ENCODE data around the gene SZRD1.
A peak's percentile ranks its signal among the peaks of the same experiment; 100 is the strongest.
"Not testable (repeated sequence)": the region's sequence is repeated elsewhere in the genome, so short reads cannot be mapped to it uniquely, and the experiment has no call there.

The SZRD1 gene

GRCh38 chr1:16366722-16367257, at the start of gene SZRD1:
TSS of gene SZRD1 (plus strand) at chr1:16367242. CDS start at chr1:16367258, 16 bp downstream.
- DNase-seq (ENCODE audit: low read depth), result peak; percentile 99

- peak; percentile 13 for DNase-seq (ENCODE audit: low read depth)
These were observed 48.5 kb upstream of the SZRD1 start for GRCh38 chr1:16318555-16318954.

- no peak for DNase-seq (ENCODE audit: low read depth)
These were observed 45.7 kb upstream of the SZRD1 start for GRCh38 chr1:16321176-16321867.

GRCh38 chr1:16324456-16324890, 42.6 kb upstream of the SZRD1 start:
- peak; percentile 51 for DNase-seq (ENCODE audit: low read depth)

- DNase-seq (ENCODE audit: low read depth), result no peak
These were observed 40.1 kb upstream of the SZRD1 start for GRCh38 chr1:16326833-16327404.

GRCh38 chr1:16334655-16335340, 32.2 kb upstream of the SZRD1 start:
- DNase-seq (ENCODE audit: low read depth), result no peak

GRCh38 chr1:16338961-16339360, 28.1 kb upstream of the SZRD1 start:
- DNase-seq (ENCODE audit: low read depth), result no peak

- DNase-seq (ENCODE audit: low read depth), result no peak
These were observed 26.4 kb upstream of the SZRD1 start for GRCh38 chr1:16340673-16341072.

- DNase-seq (ENCODE audit: low read depth), result no peak
These were observed 24.5 kb upstream of the SZRD1 start for GRCh38 chr1:16342331-16343062.

GRCh38 chr1:16343276-16343675, 23.8 kb upstream of the SZRD1 start:
- not testable (repeated sequence) for DNase-seq (ENCODE audit: low read depth)

GRCh38 chr1:16348414-16349182, 18.4 kb upstream of the SZRD1 start:
- peak; percentile 85 for DNase-seq (ENCODE audit: low read depth)

- DNase-seq (ENCODE audit: low read depth), result no peak
These were observed 17.1 kb upstream of the SZRD1 start for GRCh38 chr1:16349847-16350406.

- DNase-seq (ENCODE audit: low read depth), result no peak
These were observed 15.5 kb upstream of the SZRD1 start for GRCh38 chr1:16351456-16351993.

GRCh38 chr1:16351994-16352841, 14.8 kb upstream of the SZRD1 start, which contains the start of gene FBXO42:
TSS of gene FBXO42 (minus strand) at chr1:16352480. CDS start at chr1:16315418, 37,062 bp downstream.
- DNase-seq (ENCODE audit: low read depth), result peak; percentile 81

- no peak for DNase-seq (ENCODE audit: low read depth)
These were observed 14.1 kb upstream of the SZRD1 start for GRCh38 chr1:16352842-16353535.

GRCh38 chr1:16354619-16355018, 12.4 kb upstream of the SZRD1 start:
- no peak for DNase-seq (ENCODE audit: low read depth)

- no peak for DNase-seq (ENCODE audit: low read depth)
These were observed 10.2 kb upstream of the SZRD1 start for GRCh38 chr1:16356867-16357266.

GRCh38 chr1:16365146-16365498, 1.9 kb upstream of the SZRD1 start:
- not testable (repeated sequence) for DNase-seq (ENCODE audit: low read depth)

Measured in GM04504 (cell line).